ENCODE results near the gene SPTLC3. TPM values are rescaled to one million over a fixed set of nuclear protein-coding genes. Genes with fewer than 3 reads are reported as not detected.

SPTLC3 gene
- total RNA-seq, 1 experiment from 2014 or later: 31.5 TPM

GRCh38 chr20:13130707-13131103 lies 121.9 kb downstream of the SPTLC3 start:
- Histone ChIP-seq H3K4me1 (no peaks in the 10 kb centered on the region), H3K36me3 (ENCODE audit: control insufficient read depth, insufficient read depth, low read length) (peaks cover 6% of the 10 kb centered on the region), H3K4me3 (ENCODE audit: low read depth, low read length) (no peak overlapping the region), H3K9me3 (no peaks in the 10 kb centered on the region), H3K27me3 (replicated peaks; ENCODE audit: control insufficient read depth, insufficient read depth, low read length) (no peaks in the 10 kb centered on the region)
- DNase-seq: no peak
- Mint-ChIP-seq H3K27ac (ENCODE audit: unreplicated experiment) (no peak overlapping the region), H3K27me3 (ENCODE audit: insufficient read depth, unreplicated experiment) (no peaks in the 10 kb centered on the region), H3K9me3 (ENCODE audit: unreplicated experiment) (no peaks in the 10 kb centered on the region), H3K36me3 (ENCODE audit: insufficient read depth, unreplicated experiment) (no peaks in the 10 kb centered on the region), H3K4me1 (ENCODE audit: low read depth, unreplicated experiment) (no peaks in the 10 kb centered on the region), H3K4me3 (ENCODE audit: unreplicated experiment) (no peak overlapping the region)
- BruUV-seq (replicated peaks): no TSS peak
- ChIA-PET POLR2A (no interaction called here), CTCF (no interaction called here)
- intact Hi-C loops (cut with micrococcal nuclease; ENCODE audit: unreplicated experiment): no loop called here
- TF ChIP-seq CTCF (IDR thresholded peaks at IDR 0.05; ENCODE audit: insufficient read depth in 1 of 2, low read depth in 1 of 2, low read length in 1 of 2, severe bottlenecking in 1 of 2, unreplicated experiment in 1 of 2): no peak

- H3K4me3 ChIP-seq (ENCODE audit: low read depth, low read length): no peak overlapping the region
- POLR2A ChIA-PET: no interaction called here
- CTCF ChIA-PET: no interaction called here
- no peaks in the 10 kb centered on the region for H3K9me3 ChIP-seq
- no peaks in the 10 kb centered on the region for H3K36me3 Mint-ChIP-seq (ENCODE audit: insufficient read depth, unreplicated experiment)
- H3K27me3 Mint-ChIP-seq (ENCODE audit: insufficient read depth, unreplicated experiment): no peaks in the 10 kb centered on the region
- H3K27ac Mint-ChIP-seq (ENCODE audit: unreplicated experiment): no peak overlapping the region
- no peaks in the 10 kb centered on the region for H3K9me3 Mint-ChIP-seq (ENCODE audit: unreplicated experiment)
- no peak for TF ChIP-seq CTCF (IDR thresholded peaks at IDR 0.05; ENCODE audit: insufficient read depth in 1 of 2, low read depth in 1 of 2, low read length in 1 of 2, severe bottlenecking in 1 of 2, unreplicated experiment in 1 of 2)
- intact Hi-C loops (cut with micrococcal nuclease; ENCODE audit: unreplicated experiment): no loop called here
- DNase-seq: no peak
- no peaks in the 10 kb centered on the region for H3K4me1 Mint-ChIP-seq (ENCODE audit: low read depth, unreplicated experiment)
- H3K36me3 ChIP-seq (ENCODE audit: control insufficient read depth, insufficient read depth, low read length): peaks cover 5% of the 10 kb centered on the region
- H3K27me3 ChIP-seq (replicated peaks; ENCODE audit: control insufficient read depth, insufficient read depth, low read length): no peaks in the 10 kb centered on the region
- no peaks in the 10 kb centered on the region for H3K4me1 ChIP-seq
- H3K4me3 Mint-ChIP-seq (ENCODE audit: unreplicated experiment): no peak overlapping the region
- no TSS peak for BruUV-seq (replicated peaks)
Observed at GRCh38 chr20:13131688-13132087, 122.9 kb downstream of the SPTLC3 start.

- no peaks in the 10 kb centered on the region for H3K9me3 ChIP-seq
- no peaks in the 10 kb centered on the region for H3K27me3 Mint-ChIP-seq (ENCODE audit: insufficient read depth, unreplicated experiment)
- no peak for TF ChIP-seq CTCF (IDR thresholded peaks at IDR 0.05; ENCODE audit: insufficient read depth in 1 of 2, low read depth in 1 of 2, low read length in 1 of 2, severe bottlenecking in 1 of 2, unreplicated experiment in 1 of 2)
- H3K36me3 ChIP-seq (ENCODE audit: control insufficient read depth, insufficient read depth, low read length): peaks cover 1% of the 10 kb centered on the region; the same call in 1 of the 2 replicates
- no peak for DNase-seq
- no peaks in the 10 kb centered on the region for H3K27me3 ChIP-seq (replicated peaks; ENCODE audit: control insufficient read depth, insufficient read depth, low read length)
- H3K36me3 Mint-ChIP-seq (ENCODE audit: insufficient read depth, unreplicated experiment): peaks cover 6% of the 10 kb centered on the region
- ChIA-PET POLR2A (no interaction called here), CTCF (no interaction called here)
- intact Hi-C loops (cut with micrococcal nuclease; ENCODE audit: unreplicated experiment): no loop called here
- H3K27ac Mint-ChIP-seq (ENCODE audit: unreplicated experiment): no peak overlapping the region
- no peak overlapping the region for H3K4me3 ChIP-seq (ENCODE audit: low read depth, low read length)
- no peaks in the 10 kb centered on the region for H3K4me1 ChIP-seq
- no TSS peak for BruUV-seq (replicated peaks)
- peaks cover 11% of the 10 kb centered on the region for H3K9me3 Mint-ChIP-seq (ENCODE audit: unreplicated experiment)
- H3K4me3 Mint-ChIP-seq (ENCODE audit: unreplicated experiment): no peak overlapping the region
- H3K4me1 Mint-ChIP-seq (ENCODE audit: low read depth, unreplicated experiment): no peaks in the 10 kb centered on the region
Observed at GRCh38 chr20:13139459-13140150, 130.8 kb downstream of the SPTLC3 start.
